HUDEP-2 (cell line): Measurements from ENCODE around the gene ACOXL.
"Not testable (repeated sequence)": the region's sequence is repeated elsewhere in the genome, so short reads cannot be mapped to it uniquely, and the experiment has no call there.

Source experiments
- DNase-seq, 76 experiments: peaks; one replicate each; lab custom pipeline; 2025; ENCODE audit not compliant: unreplicated experiment in 76 of 76; lab: John Stamatoyannopoulos, UW

ACOXL gene

DNA sequence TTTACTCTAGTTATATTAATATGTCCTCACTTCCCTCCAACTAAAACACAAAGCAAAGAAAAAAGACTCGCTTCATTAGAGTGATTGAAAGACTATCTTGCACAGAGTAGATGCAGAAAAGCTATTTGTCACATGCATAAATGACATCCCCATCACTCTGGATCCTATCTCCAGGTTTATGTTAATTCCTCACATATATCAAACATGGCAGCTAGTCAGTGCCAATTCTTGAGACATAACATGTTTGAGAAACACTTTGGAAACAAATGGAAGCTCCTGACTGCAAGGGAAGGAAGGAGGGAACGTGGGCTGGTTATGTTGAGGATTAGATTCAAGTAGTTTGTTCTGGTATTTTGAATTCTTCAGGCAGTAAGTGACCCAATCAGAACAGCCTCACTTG is 298.6 kb downstream of the ACOXL start:
- DNase-seq = no peak

DNA sequence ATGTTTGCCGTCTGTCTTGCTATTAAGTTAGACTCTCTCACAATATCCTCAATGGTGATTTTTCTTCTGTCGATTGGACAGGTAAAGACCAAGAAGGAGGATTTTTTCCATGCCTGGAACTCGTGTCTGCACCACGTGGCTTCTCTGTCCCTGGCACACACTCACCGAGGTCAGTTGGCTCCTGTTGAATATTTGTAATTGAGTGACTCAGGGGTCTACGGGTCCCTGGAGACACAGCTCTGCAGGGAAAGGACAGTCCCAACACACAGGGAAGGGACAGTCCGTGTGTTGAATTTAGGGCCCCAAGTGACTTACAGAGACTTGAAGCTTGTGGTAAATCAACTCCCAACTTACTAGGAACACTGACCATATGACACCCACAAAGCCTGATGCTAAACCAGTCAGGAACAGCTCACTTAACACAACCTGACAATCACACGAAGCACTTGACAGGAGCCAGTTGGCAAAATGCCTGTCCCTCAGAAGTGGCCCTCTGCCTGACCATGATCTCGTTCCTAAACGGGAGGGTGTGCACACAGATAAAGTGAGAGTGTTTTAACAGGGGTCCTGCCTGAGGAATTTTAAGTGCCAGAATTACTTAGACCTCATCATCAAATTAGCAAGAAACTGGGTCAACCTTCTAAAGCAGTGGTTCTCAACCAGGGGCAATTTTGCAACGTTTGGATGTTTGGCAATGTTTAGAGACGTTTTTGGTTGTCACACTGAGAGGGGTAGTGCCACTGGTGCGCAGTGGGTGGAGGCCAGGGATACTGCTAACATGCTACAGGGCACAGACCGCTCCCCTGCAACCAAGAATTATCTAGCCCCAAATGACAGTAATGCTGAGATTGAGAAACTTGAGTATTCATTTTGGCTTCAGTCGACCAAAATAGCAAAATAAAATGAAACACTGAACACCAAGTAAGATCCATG is 299.4 kb downstream of the ACOXL start:
- DNase-seq = no peak

DNA sequence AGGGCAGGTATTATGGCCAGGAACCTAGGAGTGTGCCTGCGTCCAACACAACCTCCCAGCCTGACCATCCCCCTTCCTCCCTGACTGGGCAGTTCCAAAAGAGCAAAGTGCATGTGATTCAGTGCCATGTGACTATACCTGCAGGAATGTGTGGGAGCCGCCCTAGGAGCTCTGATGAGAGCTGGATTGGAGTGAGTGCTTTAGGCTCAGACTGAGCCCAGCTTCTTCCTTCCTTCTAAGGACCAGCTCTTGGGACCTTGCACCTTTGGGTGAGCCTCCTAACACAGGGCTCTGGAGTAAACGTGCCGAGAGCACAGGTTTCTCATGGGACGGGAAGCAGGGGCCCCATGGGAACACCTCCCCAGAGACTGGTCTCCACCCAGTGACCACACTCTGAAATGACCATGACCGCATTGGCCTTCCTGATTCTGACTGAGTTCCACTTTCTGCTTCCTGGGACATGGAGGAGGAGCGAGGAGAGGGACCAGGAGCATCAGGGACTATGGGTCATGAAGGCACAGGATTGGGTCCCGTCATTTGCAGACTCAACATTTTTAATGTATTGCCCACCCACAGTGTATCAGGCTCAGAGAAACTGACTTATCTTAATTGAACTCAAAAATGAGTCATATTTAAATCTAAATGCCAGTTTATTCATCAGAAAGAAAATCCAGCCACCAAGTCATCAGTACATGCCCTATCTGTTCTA is 300.5 kb downstream of the ACOXL start:
- DNase-seq = no peak

DNA sequence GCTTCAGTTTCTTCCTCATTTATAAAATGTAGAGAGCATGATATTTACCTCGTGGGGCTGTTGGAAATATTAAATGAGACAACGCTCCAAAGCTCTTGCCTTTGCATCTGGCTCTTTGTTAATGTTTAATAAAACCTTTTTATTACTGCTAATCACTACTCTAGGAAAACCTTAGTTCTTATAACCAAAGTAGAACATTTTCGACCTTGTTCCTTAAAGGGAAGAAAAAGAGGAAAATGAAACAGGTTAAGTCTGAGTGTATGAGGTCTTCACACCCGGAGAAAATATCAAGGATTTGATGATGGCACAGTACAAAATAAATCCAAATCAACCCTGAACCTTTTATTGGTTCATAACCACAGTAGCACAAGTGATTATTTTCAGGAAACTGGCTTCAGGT is 301.8 kb downstream of the ACOXL start:
- no peak for DNase-seq

DNA sequence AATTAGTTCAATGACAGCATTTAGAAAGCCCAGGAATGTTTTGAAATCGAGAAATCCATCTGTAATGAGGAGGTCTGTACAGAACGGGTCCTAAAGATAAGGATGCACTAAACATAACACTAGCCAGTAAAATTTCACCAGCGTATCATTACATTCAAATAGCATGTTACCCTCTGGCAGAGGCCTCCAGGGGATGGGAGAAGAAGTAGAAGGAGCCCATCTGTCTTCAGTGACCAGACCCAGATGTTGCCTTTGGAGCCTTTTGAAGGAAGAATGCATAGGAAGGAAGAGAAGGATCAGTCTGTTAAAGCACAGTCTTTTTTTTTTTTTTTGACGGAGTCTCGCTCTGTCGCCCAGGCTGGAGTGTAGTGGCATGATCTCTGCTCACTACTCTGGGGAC is 302.2 kb downstream of the ACOXL start:
- DNase-seq = no peak

DNA sequence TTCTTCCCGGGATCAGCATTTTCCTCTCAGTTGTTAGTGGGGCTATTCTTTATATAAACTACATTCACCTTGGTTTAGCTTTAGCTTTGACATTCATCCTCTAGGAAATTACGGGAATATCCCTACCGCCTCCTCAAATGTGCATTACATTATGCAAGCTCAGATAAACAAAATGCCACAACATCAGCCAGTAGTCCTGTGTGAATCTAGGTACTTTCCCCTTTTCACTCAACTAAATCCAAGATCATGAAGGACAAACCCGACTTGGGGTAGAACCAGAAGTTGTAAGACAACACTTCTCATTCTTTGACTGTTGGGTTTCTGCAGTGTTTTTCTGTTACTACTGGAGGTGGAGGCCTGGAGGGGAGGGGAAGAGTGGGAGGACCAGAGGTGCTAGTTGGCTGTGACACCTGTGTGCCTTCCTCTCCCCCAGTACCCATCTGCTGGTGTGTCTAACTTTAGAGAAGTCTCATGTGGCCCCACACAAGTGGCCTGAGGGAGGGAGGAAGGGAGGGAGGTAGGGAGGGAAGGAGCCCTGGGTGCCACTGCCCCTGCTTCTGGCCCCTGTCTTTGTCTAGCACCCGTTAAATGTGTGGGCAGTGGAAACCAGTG is 303.6 kb downstream of the ACOXL start:
- DNase-seq = no peak

DNA sequence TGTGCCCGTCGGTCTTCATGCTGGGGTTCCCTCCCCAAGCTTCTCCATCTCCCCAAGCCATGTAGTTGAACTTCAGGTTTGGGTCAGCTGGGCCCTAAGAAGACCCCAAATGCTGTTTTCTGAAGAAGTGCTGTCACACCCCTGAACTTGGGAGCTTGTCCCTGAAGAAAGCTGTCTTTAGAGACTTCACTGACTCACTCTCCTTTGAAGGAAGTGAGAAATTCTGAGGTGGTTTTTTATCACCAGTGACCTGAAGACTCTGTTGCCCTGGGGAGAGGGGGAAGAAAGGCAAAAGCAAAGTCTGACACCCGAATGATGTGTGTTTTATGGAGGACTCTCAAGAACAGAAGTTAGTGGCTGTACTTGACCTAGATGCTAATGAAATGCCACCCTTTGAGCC is 304.8 kb downstream of the ACOXL start:
- DNase-seq = no peak

DNA sequence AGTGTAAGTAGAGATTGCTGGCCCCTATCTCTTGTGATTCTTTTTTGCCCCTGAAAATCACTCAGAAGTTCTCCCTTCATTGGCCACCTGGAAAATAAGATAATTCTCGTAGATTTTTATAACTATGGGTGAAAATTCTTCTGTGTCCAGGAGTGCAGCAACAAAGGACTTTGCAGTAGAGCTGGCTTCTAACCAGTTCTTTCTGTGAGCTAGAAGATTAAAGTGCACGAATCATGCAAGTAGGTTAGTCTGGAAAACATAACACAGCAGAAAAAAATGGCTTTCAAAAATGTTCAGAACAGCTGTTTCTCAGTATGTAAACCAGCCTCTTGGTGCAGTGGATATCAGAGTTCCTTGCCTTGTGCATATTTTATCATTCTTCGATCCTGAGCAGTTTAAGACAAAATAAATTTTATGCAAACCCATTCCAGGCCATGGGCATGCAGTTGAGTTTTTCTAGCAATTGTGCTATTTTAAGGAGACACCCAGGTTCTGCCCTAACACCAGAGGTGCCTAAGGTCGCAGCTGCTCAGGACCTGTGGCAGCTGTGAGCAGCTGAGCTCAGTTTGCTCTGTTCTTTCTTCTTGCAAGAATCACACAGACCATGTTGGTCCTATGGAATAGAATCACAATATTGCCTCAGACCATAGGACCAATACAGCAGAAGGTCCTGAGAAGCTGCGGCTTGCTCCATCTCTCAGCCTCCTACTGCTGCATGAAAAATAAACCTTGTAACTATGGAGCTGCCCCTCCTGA is 307.4 kb downstream of the ACOXL start:
- DNase-seq = no peak

DNA sequence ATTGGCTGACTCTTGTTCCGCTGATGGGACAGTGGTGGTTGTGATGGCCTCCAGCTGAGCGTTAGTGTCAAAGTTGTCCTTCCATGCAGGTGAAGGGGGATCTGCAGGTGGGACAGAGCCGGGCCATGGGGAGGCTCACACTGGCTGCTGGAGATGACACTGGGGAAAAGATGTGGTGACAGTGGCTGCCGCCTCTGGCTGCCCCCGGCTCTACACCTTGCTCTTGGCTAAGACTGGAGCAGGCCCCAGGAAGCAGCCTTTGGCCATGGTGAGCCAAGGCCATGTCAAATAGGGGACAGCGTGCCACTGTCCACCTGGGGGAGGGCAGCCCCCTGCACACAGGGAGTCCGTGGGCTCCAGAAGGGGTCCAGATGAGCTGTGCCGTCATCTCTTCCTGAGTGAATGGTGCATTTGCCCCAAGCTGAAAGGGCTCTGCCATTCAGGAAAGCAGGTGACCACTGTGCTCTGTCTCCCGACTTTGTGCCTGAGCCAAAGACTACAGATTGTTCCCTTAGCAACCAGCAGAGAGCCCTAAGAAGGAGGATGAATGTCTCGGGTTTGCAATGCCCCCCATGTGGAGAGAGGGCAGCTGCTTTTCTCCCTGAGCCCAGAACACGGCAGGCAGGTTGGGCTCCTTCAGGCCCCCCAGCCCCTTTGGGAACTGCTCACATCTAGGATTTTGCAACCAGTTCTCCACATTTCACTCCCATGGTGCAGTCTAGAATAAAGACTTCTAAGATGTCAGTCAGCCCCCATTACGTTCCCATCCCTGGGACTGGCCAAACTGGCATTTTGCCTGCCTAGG is 309.2 kb downstream of the ACOXL start:
- no peak for DNase-seq

DNA sequence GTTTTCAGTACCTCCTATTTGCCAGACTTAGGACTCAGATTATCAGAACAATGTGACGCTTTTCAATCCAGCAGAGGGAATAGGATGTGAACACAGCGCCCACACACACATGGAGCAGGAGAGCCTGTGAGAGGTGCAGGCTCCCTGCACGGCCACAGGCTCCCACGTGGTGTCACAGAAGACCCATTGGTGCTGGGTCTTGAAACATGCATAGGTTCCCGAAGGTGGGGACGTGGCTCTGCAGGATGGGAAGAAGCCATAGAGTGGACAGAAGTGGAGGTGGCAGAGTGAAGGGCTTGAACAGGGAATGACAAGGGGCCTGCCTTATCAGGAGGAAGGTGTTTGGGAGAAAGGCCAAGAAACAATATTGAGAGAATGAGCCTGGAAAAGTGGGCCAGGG is 309.9 kb downstream of the ACOXL start:
- no peak for DNase-seq

DNA sequence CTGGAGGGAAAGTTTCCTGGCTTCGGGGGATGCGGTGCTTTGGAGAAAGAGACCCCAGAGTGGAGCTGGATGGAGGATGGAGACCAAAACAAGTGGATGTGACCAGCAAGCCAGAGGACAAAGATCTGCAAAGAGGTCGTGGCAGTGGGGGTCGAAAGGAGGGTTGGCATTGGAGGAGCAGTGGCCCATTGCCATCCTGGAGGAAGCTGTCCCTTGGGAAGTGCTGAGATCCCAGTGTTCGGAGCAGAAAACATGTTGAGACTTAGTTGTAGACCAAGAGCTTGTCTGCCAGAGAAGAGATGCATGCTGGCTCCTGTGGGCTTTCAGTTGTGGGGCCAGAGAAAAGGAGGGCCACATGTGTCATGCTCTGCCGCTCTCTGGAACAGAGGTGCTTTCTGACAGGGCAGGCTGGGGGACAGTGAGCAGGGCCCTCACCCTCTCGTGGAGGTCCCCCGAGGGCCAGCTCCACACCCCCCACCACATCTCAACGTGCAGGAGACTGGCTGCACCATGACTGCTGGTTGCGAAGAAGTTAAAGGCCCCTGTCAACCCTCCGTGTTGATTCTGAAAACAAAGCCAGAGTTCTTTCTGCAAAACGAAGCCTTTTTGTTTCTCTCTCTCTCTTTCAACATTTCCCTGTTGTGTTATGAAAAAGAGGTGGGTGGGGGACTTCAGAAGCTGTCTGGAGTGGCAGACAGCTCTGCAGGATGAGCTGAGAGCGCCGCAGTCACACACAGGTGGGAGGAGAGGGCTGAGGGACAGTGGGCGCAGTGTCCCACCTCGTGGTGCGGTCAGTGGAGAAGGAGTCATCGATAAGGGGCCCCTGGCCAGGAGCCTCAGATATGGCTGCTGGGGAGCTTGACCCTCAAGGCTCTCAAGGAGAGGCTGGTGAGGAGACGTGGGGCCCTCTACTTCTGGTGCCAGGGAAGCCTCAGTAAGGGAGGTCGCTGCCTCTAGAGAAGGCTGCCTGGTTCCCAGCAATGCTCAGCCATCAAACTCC is 310.7 kb downstream of the ACOXL start:
- DNase-seq = no peak

DNA sequence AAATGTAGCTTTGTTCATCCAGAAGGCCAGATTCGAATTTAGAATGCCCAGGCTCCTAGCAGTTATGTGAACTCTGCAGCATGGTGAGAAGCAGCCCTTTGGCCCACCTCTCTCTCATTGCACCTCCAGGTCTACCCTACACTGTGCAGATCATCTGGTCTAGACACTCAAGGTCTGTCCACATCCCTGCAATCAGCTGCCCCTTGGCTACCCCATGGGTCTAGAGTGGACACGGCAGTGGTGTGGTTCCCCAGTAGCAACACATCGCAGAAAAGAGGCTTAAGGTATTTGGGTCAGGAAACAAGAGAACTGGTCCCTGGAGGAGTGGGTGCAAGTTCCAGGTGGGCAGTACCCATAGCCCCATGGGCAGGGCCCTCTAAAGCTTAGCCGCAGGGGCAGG is 311.7 kb downstream of the ACOXL start:
- no peak for DNase-seq

DNA sequence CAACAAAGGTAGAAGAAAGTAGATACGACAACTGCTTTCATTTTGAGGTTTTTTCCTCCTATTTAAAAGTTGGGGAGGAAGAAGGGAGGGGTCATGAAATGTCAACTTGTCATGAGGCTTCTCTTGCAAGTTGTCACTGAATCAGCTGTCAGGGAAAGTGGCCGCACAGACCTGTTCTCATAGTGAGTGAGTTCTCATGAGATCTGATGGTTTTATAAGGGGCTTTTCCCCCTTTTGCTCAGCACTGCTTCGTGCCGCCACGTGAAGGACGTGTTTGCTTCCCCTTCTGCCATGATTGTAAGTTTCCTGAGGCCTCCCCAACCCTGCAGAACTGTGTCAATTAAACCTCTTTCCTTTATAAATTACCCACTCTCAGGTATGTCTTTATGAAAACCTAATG is 312.9 kb downstream of the ACOXL start:
- not testable (repeated sequence) for DNase-seq

DNA sequence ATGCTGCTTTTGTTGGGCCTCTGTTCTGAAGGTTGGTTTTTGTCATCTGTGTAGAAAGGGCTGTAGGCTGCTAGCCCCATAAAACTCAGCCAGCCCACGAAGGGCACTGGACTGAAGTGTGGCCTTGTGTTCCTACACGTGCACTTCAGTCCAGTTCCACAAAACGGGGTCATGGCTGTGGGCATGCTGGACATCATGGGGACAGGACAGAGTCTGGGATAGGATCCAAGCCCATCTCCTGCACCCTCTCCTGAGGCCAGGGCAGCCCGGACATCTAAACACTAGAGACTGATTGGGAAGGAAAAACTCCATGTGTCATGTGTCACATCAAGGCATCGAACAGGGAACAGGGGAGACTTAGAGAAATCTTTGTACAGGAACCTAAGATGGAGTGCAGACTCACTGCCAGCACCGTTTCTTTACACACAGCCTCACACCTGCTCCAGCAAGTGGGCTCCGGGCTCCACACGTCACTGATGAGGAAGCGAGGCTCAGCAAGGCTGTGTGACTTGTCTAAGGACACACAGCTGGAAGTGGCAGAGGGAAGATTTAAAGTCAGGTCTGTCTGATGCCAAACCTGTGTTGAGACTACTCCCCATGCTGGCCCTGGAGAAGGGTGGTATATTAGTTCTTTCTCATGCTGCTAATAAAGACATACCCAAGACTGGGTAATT is 313.5 kb downstream of the ACOXL start:
- DNase-seq = no peak

DNA sequence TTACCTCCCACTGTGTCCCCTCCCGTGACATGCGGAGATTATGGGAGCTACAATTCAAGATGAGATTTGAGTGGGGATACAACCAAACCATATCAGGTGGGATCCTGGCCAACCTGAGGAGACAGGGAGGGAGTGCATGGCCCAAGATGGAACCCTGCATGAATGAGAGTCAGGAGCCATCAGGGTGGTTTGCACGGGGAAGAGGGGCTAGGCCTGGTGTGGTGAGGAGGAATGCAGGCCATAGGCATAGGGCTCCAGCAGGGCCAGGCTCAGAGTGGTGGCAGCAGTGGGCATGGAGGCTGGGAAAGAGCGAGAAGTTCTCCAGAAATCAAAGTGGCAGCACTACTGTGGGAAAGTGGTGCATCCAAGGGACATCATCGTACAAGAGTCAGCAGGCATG is 314.3 kb downstream of the ACOXL start:
- no peak for DNase-seq

DNA sequence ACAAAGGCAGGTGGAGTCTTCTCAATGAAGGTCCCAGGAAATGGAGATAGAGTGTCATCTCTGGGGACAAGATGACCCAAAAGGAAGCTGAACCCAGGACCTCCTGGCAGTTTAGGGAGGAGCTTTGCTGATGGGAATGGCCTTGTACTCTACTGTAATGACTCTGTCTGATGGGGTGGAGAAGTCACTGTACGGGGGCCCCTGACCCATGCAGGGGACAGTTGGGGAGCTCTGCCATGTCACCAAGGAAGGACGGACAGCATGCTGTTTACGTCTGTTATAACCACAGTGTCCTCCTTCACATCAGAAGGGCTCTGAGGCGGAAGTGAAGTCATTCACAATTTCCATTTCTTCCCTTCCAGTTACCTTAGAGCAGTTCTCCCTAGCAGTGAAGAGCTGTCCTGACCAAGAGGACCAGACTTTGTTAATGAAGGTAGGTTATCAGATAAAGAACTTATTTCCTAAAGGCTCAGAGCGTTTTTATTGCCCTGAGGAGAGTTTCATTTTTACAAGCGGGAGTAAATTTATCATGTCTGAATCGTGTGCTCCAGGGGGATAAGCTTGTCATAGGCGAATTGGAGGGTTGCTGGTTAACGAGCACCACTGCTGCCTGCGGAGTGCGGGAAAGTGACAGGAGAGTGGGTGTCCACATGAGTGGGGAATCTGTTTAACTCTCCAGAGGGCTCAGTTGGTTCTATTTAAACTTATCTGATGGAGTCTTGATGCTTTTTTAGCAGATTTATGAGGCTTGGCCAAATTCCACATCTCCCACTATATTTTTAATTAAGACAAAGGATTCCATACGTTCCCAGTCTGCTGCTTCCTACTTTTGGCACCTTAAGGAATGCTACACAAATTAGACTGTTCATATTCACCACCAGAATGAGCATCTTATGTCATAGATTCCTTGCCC is 316.7 kb downstream of the ACOXL start:
- no peak for DNase-seq
